Measurements from ENCODE around the gene INO80.

- no peak for TF ChIP-seq CTCF (IDR thresholded peaks at IDR 0.05; ENCODE audit: extremely low read depth in 1 of 2, insufficient read depth in 1 of 2, low read depth in 1 of 2, low read length in 2 of 2)
- no peak for TF ChIP-seq POLR2AphosphoS5 (IDR thresholded peaks at IDR 0.05; ENCODE audit: insufficient read depth, low read depth, low read length)
- TF ChIP-seq POLR2A (IDR thresholded peaks at IDR 0.05; ENCODE audit: low read depth, low read length) = no peak
- TF ChIP-seq FOS (IDR thresholded peaks at IDR 0.05; ENCODE audit: borderline replicate concordance, insufficient read depth, low read length) = no peak
- no peak for TF ChIP-seq MAX (IDR thresholded peaks at IDR 0.05; ENCODE audit: insufficient read depth, insufficient read length)
Measured at GRCh38 chr15:40934457-40934856, 181.6 kb downstream of the INO80 start.

Data from endothelial cell of umbilical vein (primary cell).